ENCODE data around the gene CLEC4M.
"Not testable (repeated sequence)": the region's sequence is repeated elsewhere in the genome, so short reads cannot be mapped to it uniquely, and the experiment has no call there.

Gene CLEC4M

DNA sequence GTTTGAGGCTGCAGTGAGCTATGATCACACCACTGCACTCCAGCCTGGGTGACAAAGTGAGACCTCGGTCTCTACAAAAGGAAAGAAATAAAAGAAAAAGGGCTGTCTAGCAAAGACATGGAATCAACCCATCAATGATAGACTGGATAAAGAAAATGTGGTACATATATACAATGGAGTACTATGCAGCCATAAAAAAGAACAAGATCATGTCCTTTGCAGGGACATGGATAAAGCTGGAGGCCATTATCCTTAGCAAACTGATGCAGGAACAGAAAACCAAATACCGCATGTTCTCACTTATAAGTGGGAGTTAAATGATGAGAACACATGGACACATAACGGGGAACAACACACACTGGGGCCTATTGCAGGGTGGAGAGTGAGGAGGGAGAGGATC lies 53.0 kb downstream of the CLEC4M start:
- DNase-seq: not testable (repeated sequence)

DNA sequence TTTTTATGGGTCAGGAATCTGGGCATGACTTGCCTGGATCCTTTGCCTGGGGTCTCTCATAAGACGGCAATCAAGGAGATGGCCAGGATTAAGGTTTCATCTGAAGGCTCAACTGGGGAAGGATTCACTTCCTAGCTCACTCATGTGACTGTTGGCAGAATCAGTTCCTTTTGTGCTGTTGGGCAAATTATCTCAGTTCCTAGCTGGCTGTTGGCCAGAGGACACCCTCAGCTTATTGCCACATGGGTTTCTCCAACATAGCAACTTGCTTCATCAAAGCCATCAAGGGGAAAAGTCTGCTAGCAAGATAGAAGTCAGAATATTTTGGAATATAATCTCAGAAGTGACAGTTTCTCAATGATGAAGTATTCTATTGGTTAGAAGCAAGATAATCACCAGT lies 54.8 kb downstream of the CLEC4M start:
- no peak for DNase-seq

DNA sequence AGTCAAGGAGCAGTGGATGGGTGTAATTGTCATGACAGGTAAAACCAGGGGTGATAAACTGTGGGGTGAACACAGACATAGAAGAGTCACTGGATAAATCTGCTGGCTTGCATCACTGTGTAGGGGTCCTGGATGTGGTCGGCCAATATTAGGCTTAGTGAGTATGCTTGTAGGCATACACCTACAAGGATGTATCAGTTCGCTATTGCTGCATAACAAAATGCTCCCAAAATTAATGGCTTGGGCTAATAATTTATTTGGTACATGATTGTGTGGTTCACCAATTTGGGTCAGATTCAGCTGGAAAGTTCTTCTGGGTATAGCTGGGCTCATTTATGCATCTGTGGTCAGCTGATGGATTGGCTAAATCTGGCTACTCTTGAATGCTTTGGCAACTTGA lies 55.8 kb downstream of the CLEC4M start:
- no peak for DNase-seq

Measured in NCI-H69 (cell line).